Ectodermal cell (in vitro differentiated cells): ENCODE data around the gene HHAT.

Source experiments
- H3K27ac ChIP-seq: 2 replicates; pipeline ENCODE4 v1.7.0; 2013; ENCODE audit warnings: mild to moderate bottlenecking, low read depth, low read length; ENCODE audit not compliant: insufficient read depth, poor library complexity, severe bottlenecking
- H3K27me3 ChIP-seq: 2 replicates; pipeline ENCODE4 v1.7.0; 2013; ENCODE audit warnings: mild to moderate bottlenecking, low read length; ENCODE audit not compliant: insufficient read depth, control insufficient read depth, poor library complexity, severe bottlenecking
- H3K36me3 ChIP-seq: one replicate; pipeline ENCODE4 v1.7.0; 2013; ENCODE audit warnings: low read length; ENCODE audit not compliant: control insufficient read depth, insufficient read depth
- H3K4me1 ChIP-seq: one replicate; pipeline ENCODE4 v1.7.0; 2013; ENCODE audit warnings: low read length; ENCODE audit not compliant: control insufficient read depth, insufficient read depth
- H3K4me3 ChIP-seq: 2 replicates; pipeline ENCODE4 v1.7.0; 2013; ENCODE audit warnings: low read depth, low read length, control low read depth; ENCODE audit not compliant: insufficient read depth
- H3K9me3 ChIP-seq: 2 replicates; pipeline ENCODE4 v1.7.0; 2013; ENCODE audit warnings: mild to moderate bottlenecking, low read length, moderate library complexity; ENCODE audit not compliant: control insufficient read depth
- WGBS, 2 experiments: methylation state at CpG; one replicate each; pipeline ENCODE4 v1.1.7; 2013; ENCODE audit warnings: missing lambda C conversion rate in 2 of 2; 5-methylcytosine and 5-hydroxymethylcytosine counted together

Gene HHAT

DNA sequence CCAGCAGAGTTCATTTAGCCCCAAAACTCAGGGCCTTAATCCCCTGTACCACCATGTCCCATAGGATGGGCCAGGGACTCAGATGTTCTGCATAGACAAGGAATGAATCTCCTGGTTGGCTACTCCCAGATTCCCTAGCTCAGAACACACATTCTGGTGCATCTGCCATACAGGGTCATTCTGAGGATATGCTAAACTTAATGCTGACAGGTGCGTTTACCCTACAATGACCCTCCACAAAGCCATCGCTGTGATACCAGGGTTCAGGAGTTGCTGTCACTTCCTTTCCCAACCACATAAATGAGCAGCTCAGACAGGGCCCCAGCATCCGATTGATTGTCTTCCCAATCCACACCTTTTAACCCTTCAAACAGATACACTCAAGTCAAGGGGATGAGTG lies 32.0 kb upstream of the HHAT start:
- no peak overlapping the region for H3K4me3 ChIP-seq
- peaks cover 46% of the 10 kb centered on the region for H3K4me1 ChIP-seq
- H3K36me3 ChIP-seq = no peaks in the 10 kb centered on the region
- no peak overlapping the region for H3K27ac ChIP-seq
- 85 to 90% methylated on average over 2 to 3 of the region's 3 CpGs for WGBS, 2 experiments
- H3K27me3 ChIP-seq = peaks cover 14% of the 10 kb centered on the region
- H3K9me3 ChIP-seq = no peaks in the 10 kb centered on the region

DNA sequence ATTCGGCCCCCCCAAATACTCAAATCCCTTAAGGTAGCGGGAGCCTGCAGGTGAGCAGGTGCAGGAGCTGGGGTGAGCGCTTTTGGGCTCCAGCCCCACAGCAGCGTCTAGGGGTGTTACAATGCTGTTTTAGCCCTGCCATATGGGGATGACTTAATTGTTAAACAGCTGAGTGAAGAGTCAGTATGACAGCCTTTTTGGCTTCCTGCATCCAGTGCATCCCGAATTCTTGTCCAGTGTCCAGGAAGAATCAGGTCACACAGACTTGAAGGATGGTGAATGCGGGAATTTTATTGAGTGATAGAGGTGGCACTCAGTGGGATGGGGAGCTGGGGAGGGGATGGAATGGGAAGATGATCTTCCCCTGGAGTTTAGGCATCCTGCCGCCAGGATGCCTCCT lies 30.4 kb upstream of the HHAT start:
- H3K9me3 ChIP-seq = no peaks in the 10 kb centered on the region
- 90 to 93% methylated on average over 7 of the region's 7 CpGs for WGBS, 2 experiments
- no peaks in the 10 kb centered on the region for H3K36me3 ChIP-seq
- peaks cover 35% of the 10 kb centered on the region for H3K4me1 ChIP-seq
- H3K4me3 ChIP-seq = no peak overlapping the region
- H3K27me3 ChIP-seq = no peaks in the 10 kb centered on the region
- H3K27ac ChIP-seq = no peak overlapping the region

DNA sequence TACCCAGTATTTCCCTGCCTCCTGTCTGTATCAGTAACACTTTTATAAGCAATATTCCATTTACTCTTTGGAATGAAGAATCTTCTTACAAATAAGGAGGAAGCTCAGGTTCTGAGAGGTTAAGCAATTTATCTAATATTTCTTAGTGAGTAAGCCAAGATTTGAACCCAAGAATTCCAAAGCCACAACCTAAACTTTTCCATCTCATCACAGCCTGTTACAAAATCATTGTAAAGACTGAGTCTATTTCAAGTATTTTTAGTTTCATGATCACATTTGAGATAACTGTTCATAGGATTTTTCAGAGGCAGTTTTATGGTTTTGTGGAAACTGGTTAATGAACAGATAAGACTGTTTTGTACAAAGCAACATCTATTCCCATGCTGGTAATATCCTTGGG lies 29.8 kb upstream of the HHAT start:
- Histone ChIP-seq H3K9me3 (no peaks in the 10 kb centered on the region), H3K36me3 (no peaks in the 10 kb centered on the region), H3K27me3 (no peaks in the 10 kb centered on the region), H3K4me3 (no peak overlapping the region), H3K4me1 (peaks cover 31% of the 10 kb centered on the region), H3K27ac (no peak overlapping the region)

DNA sequence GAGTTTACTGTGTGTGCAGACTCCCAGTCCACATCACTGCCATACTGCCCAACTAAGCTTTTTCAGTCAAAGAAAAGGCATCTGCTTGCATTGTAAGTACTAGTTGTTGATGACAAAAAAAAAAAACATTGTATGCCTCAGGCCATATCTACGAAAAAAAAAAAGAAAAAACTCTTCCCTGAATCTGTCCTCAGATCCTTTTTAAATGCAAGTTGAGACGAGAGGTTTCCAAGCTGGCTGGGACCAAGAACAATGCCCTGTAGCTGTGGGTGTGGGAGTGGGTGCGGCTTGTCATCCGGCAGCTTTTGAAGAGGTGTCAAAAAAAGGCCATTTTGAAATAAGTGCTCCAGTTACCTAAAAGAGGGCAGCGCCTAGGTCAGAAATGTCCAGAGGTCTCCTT lies 29.2 kb upstream of the HHAT start:
- Histone ChIP-seq H3K27ac (no peak overlapping the region), H3K9me3 (no peaks in the 10 kb centered on the region), H3K27me3 (no peaks in the 10 kb centered on the region), H3K4me1 (peaks cover 27% of the 10 kb centered on the region), H3K36me3 (no peaks in the 10 kb centered on the region), H3K4me3 (no peak overlapping the region)
- 32 to 41% methylated on average over 4 to 5 of the region's 5 CpGs for WGBS, 2 experiments

DNA sequence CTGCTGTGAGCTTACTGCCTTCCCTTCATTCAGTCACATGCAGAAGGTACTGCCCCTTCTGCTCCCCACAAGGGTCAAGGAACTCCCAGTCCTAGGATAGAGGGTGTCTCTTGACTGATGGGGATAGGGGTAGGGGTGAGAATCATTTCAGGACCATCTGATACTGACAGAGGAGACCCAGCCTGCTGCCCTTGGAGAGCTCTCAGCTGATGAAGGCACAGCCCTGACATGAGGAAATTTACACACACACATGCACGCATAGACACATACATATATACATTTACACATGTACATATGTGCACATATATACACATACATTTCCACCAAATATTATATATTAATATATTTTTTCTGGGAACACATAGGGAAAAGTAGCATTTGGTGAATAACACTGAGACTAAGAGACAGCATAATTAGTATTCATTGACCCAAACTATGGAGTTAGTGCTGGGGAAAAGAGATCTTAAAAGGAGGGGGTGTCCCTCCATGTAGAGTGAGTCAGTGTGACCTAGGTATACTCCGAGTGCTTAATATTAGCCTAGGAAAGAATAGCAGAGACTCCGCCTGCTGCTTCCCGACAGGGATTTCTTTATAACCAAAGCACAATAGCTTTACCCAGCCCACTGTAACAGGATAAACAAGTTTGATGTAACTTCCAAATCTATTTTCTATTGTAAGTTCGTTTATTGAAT lies 27.6 kb upstream of the HHAT start:
- no peaks in the 10 kb centered on the region for H3K9me3 ChIP-seq
- WGBS, 2 experiments = 76% methylated on average over 5 of the region's 5 CpGs
- no peak overlapping the region for H3K4me3 ChIP-seq
- H3K27me3 ChIP-seq = no peaks in the 10 kb centered on the region
- no peak overlapping the region for H3K27ac ChIP-seq
- H3K4me1 ChIP-seq = peaks cover 13% of the 10 kb centered on the region
- H3K36me3 ChIP-seq = no peaks in the 10 kb centered on the region

DNA sequence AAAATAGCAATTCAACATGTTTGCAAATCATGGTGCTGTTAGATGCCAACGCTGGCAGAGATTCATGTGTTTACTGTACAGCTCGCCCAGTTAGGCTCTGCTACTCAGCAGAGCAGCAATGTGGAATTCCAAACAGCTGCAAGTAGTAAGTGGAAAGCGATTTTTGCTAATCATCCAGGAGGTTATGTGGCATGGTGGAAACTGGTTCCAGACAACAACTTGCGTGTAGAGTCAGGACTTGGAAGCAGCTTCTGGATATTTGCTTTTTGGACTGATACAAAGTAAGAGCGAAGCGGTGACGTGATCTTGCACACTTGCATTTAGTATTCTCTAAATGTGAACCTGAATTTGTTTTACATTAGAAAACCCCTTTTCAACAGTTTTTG lies 27.1 kb upstream of the HHAT start:
- no peaks in the 10 kb centered on the region for H3K27me3 ChIP-seq
- no peak overlapping the region for H3K27ac ChIP-seq
- no peak overlapping the region for H3K4me3 ChIP-seq
- no peaks in the 10 kb centered on the region for H3K36me3 ChIP-seq
- WGBS, 2 experiments = 86 to 90% methylated on average over 7 of the region's 7 CpGs
- H3K9me3 ChIP-seq = no peaks in the 10 kb centered on the region
- peaks cover 13% of the 10 kb centered on the region for H3K4me1 ChIP-seq

DNA sequence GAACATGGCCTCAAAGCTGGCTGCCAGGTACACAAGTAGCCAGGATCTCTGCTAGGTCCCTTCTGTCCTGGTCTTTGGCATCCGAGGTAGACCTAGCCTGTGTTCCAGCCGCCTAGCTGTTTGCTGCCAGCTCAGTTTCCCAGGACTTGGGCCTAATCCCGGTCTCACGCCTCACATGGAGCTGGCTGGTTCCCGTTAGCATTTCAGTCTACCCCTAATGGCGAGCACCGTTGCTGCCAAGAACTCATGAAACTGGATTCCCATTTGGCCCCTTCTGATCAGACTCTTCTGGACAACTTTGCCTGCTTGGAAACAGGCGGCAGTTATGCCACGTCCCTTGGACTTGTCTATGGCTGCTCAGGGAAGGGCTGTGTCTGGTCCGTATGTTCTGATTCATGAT lies 26.2 kb upstream of the HHAT start:
- Histone ChIP-seq H3K27ac (no peak overlapping the region), H3K9me3 (no peaks in the 10 kb centered on the region), H3K36me3 (no peaks in the 10 kb centered on the region), H3K4me1 (peaks cover 13% of the 10 kb centered on the region), H3K27me3 (no peaks in the 10 kb centered on the region), H3K4me3 (no peak overlapping the region)
- 94 to 95% methylated on average over 10 of the region's 10 CpGs for WGBS, 2 experiments

DNA sequence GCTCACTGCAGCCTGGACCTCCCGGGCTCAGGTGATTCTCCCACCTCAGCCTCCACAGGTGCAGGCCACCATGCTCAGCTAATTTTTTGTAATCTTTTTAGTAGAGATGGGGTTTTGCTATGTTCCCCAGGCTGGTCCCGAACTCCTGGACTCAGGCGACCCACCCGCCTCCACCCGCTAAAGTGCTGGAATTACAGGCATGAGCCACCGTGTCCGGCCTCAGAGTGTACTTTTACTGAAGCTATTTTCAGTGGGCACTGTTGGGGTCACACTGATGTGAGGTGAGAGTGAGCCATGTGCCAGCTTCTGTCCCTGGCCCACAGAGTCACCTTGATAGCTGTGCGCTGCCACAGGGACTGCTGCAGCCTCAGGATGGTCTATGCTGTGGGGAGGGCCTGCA lies 25.3 kb upstream of the HHAT start:
- 95 to 97% methylated on average over 8 of the region's 8 CpGs for WGBS, 2 experiments
- H3K4me3 ChIP-seq = no peak overlapping the region
- H3K9me3 ChIP-seq = no peaks in the 10 kb centered on the region
- H3K4me1 ChIP-seq = peaks cover 13% of the 10 kb centered on the region
- no peak overlapping the region for H3K27ac ChIP-seq
- no peaks in the 10 kb centered on the region for H3K27me3 ChIP-seq
- no peaks in the 10 kb centered on the region for H3K36me3 ChIP-seq

DNA sequence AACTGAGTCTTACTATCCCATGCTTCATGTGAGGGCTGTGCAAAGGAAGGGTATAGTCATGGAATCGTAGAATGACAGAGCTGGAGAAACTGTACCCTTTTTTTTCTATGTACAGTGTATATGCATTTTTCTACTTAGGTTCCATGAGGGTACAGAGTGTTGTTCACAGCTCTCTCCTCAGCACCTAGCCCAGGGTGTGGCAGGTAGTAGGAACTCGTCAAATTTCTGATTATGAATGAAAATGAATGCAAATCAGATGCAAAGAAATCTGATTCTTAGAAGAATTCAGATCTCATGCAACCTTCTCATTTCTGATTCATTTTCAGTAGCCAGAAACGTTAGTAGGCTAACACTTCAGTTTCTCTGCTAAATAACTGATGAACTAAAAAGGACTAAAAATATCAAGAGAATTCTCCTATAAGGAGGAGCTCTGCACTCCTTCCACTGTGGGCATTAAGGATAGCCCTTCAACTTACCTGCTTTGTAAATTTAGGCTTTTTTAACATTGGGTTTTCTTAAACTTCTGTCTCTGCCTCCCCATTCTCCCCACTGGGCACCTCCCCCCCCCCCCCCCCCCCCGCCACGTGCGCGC lies 18.0 kb upstream of the HHAT start:
- no peaks in the 10 kb centered on the region for H3K27me3 ChIP-seq
- no peaks in the 10 kb centered on the region for H3K36me3 ChIP-seq
- H3K27ac ChIP-seq = no peak overlapping the region
- no peaks in the 10 kb centered on the region for H3K9me3 ChIP-seq
- H3K4me3 ChIP-seq = no peak overlapping the region
- WGBS, 2 experiments = 72% methylated on average over 3 of the region's 7 CpGs
- no peaks in the 10 kb centered on the region for H3K4me1 ChIP-seq

DNA sequence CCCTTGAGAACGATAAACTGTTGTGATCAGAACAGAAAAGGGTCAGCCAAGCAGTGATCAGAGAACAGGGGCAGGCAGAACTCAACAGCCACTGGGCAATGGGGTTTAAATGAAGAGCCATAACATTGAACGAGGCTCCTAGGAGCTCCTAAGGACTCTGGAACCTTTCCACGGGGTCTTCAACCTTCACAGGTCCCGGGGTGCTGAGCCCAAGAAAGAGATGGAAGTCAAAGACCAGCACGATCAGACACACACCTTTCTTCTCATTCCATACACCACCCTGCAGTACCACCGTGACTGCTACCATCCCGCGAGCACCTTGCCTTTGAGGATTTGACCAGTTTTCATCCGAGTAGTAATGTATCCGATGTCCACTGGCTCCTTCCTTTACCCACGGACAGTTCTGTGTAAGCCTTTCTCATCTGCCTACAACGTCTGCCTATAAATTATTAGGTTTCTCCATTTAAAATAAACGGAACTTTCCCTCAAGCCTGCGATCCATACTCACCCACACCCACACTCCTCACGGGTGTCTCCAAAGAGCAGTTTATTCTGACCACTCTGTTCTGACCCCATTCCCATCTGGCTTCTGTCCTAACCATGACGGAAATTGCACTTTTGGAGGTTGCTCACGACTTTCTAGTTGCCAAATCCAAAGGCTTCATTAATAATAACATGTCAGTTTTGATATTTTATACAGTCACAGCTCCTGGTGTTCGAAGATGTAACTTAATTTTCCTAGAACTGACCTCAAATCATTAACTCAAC lies 16.8 kb upstream of the HHAT start:
- Histone ChIP-seq H3K27me3 (no peaks in the 10 kb centered on the region), H3K36me3 (no peaks in the 10 kb centered on the region), H3K4me1 (no peaks in the 10 kb centered on the region), H3K9me3 (no peaks in the 10 kb centered on the region), H3K27ac (no peak overlapping the region), H3K4me3 (peak overlapping the region; percentile 44)
- WGBS, 2 experiments = 86 to 88% methylated on average over 18 of the region's 18 CpGs
